ENCODE data around the gene FAM83F.

The FAM83F gene

GRCh38 chr22:40076702-40077645 lies 82.2 kb downstream of the FAM83F start:
- DNase-seq, result no peak

DNA sequence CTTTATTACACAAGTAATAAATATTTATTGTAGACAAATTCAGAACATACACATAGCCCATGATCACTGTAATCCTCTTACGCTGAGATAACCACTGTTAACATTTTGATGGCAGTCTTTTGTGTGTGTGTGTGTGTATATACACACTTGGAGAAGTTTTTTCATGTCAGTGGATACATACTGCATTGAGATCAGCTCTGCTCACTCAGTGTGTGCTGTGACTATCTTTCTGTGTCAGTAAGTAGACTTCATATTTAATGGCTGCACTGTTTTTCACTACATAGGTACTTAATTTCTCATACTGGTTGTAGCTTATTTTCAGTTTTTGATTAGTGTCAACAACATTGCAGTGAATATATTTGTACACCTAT lies 82.9 kb downstream of the FAM83F start:
- DNase-seq, result no peak

- DNase-seq, result no peak
These were observed 86.9 kb downstream of the FAM83F start for GRCh38 chr22:40081662-40082061.

DNA sequence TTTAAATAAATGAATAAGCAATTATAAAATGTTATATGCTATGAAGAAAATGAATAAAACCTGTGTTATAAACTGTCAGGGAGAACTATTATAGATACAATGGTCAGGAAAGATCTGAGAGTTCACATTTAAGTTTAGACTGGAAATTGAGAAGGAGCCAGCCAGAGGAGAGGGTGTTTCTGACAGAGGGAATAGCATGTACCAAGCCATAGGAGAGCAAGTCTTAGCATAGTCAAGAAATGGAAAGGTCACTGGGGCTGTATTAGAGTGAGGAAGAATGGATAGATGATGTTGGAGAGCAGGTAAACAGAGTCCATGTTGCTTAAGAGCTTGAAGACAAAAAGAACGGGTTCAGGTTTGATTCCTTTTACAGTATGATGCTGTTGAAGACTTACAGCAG lies 87.4 kb downstream of the FAM83F start:
- no peak for DNase-seq

GRCh38 chr22:40083794-40084193 lies 89.0 kb downstream of the FAM83F start:
- DNase-seq, result no peak

DNA sequence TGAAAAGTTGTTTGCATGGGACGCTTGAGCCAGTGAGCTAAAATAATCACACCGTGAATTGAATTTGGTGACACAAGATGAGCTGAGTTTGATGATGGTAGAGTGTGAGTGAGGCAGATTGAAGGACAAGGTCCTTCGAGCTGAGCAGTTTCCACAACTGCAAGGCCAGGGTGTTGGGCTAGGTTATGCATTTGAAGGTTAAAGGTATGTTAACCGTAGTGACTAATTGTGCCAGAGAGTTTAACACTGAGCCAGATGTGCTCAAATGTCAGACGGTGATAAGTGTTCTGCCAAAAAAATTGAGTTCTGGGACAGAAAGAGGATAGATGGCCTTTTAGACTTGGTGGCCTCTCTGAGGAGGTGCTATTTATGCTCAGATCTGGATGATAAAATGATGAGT lies 89.5 kb downstream of the FAM83F start:
- no peak for DNase-seq

DNA sequence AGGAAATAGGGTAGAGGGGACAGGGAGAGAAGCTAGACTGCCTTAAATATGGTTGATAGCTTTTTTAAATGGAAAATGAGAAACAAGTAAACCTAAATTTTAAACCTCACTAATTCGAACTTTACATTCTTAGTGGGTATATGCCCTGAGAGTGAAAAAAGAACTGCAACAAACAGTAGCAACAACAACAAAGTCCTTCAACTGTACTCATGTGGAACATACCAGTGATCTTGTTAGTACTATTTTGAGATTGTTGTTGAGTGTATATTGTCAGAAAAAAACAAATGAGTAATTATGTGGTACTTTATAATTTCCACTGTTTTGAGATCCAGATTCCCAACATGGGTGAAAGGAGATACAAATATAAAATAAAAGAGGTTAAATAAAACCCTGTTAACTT lies 94.1 kb downstream of the FAM83F start:
- no peak for DNase-seq

All from CD4-positive, alpha-beta T cell treated with Interleukin-15 for 1 hour (primary cell).